Small intestine (tissue), 16 donors: ENCODE measurements around the gene KCNAB2. TPM values are rescaled to one million over a fixed set of nuclear protein-coding genes. Genes with fewer than 3 reads are reported as not detected.

Experiments
- DNase-seq, 2 donors: peaks; one replicate each; pipeline versions ENCODE4 v3.0.0 to v3.0.0-alpha.2; 2013
- FAIRE-seq: peaks from 2 replicates; lab custom pipeline; 2012; peaks lifted over from hg19 to GRCh38; lab: Jason Lieb, UNC
- H3K27ac ChIP-seq, 3 donors: one replicate each; pipeline ENCODE4 v1.5.1; 2013; ENCODE audit warnings: low read length in 2 of 3, mild to moderate bottlenecking in 2 of 3, control low read depth in 1 of 3, inconsistent platforms in 1 of 3, low read depth in 1 of 3, moderate library complexity in 1 of 3
- H3K27me3 ChIP-seq, 3 donors: one replicate each; pipeline ENCODE4 v1.6.1; 2013; ENCODE audit warnings: low read length in 3 of 3, inconsistent platforms in 1 of 3; ENCODE audit not compliant: control insufficient read depth in 3 of 3, insufficient read depth in 3 of 3
- H3K36me3 ChIP-seq, 3 donors: one replicate each; pipeline ENCODE4 v1.6.1; 2013; ENCODE audit warnings: low read length in 3 of 3, inconsistent platforms in 1 of 3, low read depth in 1 of 3, mild to moderate bottlenecking in 1 of 3, moderate library complexity in 1 of 3; ENCODE audit not compliant: control insufficient read depth in 3 of 3, insufficient read depth in 2 of 3
- H3K4me1 ChIP-seq, 3 donors: one replicate each; pipeline ENCODE4 v1.6.1; 2013; ENCODE audit warnings: low read length in 2 of 3, inconsistent platforms in 1 of 3, low read depth in 1 of 3, mild to moderate bottlenecking in 1 of 3, moderate library complexity in 1 of 3; ENCODE audit not compliant: control insufficient read depth in 3 of 3, insufficient read depth in 2 of 3
- H3K4me3 ChIP-seq, 3 donors: one replicate each; pipeline ENCODE4 v1.5.1; 2013; ENCODE audit warnings: low read length in 3 of 3, control low read depth in 1 of 3, inconsistent platforms in 1 of 3, low read depth in 1 of 3, mild to moderate bottlenecking in 1 of 3, moderate library complexity in 1 of 3
- H3K9me3 ChIP-seq, 2 donors: one replicate each; pipeline ENCODE4 v1.6.1; 2013; ENCODE audit warnings: low read depth in 1 of 2, low read length in 1 of 2; ENCODE audit not compliant: control insufficient read depth in 2 of 2, insufficient read depth in 1 of 2
- WGBS, 3 donors: extraction: QIAGEN DNeasy Blood & Tissue Kit; methylation state at CpG; one replicate each; pipeline ENCODE4 v1.1.7; 2013; 5-methylcytosine and 5-hydroxymethylcytosine counted together
- long read RNA-seq, 10 donors: transcript quantifications; one replicate each; lab custom pipeline, GENCODE V29; 2026
- polyA plus RNA-seq, 4 donors: library from polyadenylated mRNA; stranded (reverse) in 3 of 4; unstranded in 1 of 4; fragments of 200-250 nt in 3 of 4; fragments of 120-200 nt in 1 of 4; gene quantifications; one replicate each; pipeline versions ENCODE4 v1.2.1 to v1.2.3, GENCODE V29; 2013
- donor health status: healthy with polysubstance abuse.
- donor health status: control.
- donor health status: control.
- donor health status: Bipolar disorder and iron deficiency.
- donor health status: healthy.

KCNAB2 gene
- polyA plus RNA-seq, result 10 to 100 TPM in 1 of 4 donors, 1 to 10 TPM in 3; 1.1 to 35.7 (median 5.3) TPM
- long read RNA-seq, donor 1, result 0 reads
- long read RNA-seq, donor 2, result 0 reads
- long read RNA-seq, donor 3, full-length matches to known transcripts, result 4 of 4 reads
- long read RNA-seq, donor 3, partial matches to known transcripts, result 0 of 4 reads
- long read RNA-seq, donor 3, other reads (novel, unspliced or antisense), result 0 of 4 reads
- long read RNA-seq, donor 4, result 0 reads
- long read RNA-seq, donor 5, partial matches to known transcripts, result 5 of 5 reads
- long read RNA-seq, donor 5, other reads (novel, unspliced or antisense), result 0 of 5 reads
- long read RNA-seq, donor 6, full-length matches to known transcripts, result 6 of 6 reads
- long read RNA-seq, donor 6, partial matches to known transcripts, result 0 of 6 reads
- long read RNA-seq, donor 6, other reads (novel, unspliced or antisense), result 0 of 6 reads
- long read RNA-seq, donor 7, result 0 reads
- long read RNA-seq, donor 8, result 0 reads
- long read RNA-seq, donor 9, full-length matches to known transcripts, result 1 of 1 reads
- long read RNA-seq, donor 9, partial matches to known transcripts, result 0 of 1 reads
- long read RNA-seq, donor 9, other reads (novel, unspliced or antisense), result 0 of 1 reads
- long read RNA-seq, donor 10, full-length matches to known transcripts, result 1 of 1 reads
- long read RNA-seq, donor 10, partial matches to known transcripts, result 0 of 1 reads
- long read RNA-seq, donor 10, other reads (novel, unspliced or antisense), result 0 of 1 reads

GRCh38 chr1:6045561-6045960 is at the start of gene KCNAB2:
KCNAB2 (plus strand) TSS chr1:6045888; CDS start chr1:6051537, 5,649 bp downstream.
- Histone ChIP-seq H3K27me3 (no peaks in the 10 kb centered on the region), H3K9me3 (peaks cover 0 to 2% of the 10 kb centered on the region in 2 donors), H3K36me3 (peaks cover 0 to 24% (median 0%) of the 10 kb centered on the region in 3 donors), H3K4me3 (no peak within 1 kb of the TSS), H3K4me1 (peaks cover 0 to 12% (median 2%) of the 10 kb centered on the region in 3 donors), H3K27ac (peak within 1 kb of the TSS in 1 of 3 donors; percentile 42)
- FAIRE-seq (no peak), DNase-seq (peak; percentile 47 to 88)
- 25 to 60% (median 40%) methylated on average over 15 of the region's 15 CpGs for WGBS, 3 donors

GRCh38 chr1:5996641-5997270 is 48.9 kb upstream of the KCNAB2 start:
- 86 to 90% (median 88%) methylated on average over 16 of the region's 16 CpGs for WGBS, 3 donors
- H3K27me3 ChIP-seq, result peaks cover 0 to 15% (median 0%) of the 10 kb centered on the region in 3 donors
- DNase-seq (no peak), FAIRE-seq (no peak)
- no peaks in the 10 kb centered on the region for H3K36me3 ChIP-seq
- no peak overlapping the region for H3K27ac ChIP-seq
- no peak overlapping the region for H3K4me3 ChIP-seq
- H3K9me3 ChIP-seq, result no peaks in the 10 kb centered on the region
- H3K4me1 ChIP-seq, result peaks cover 0 to 7% (median 4%) of the 10 kb centered on the region in 3 donors

- H3K4me1 ChIP-seq, result peaks cover 0 to 7% (median 4%) of the 10 kb centered on the region in 3 donors
- H3K27me3 ChIP-seq, result peaks cover 0 to 15% (median 0%) of the 10 kb centered on the region in 3 donors
- no peak for DNase-seq
- no peak for FAIRE-seq
- WGBS, 3 donors, result 38 to 76% (median 58%) methylated on average over 5 of the region's 5 CpGs
- no peak overlapping the region for H3K27ac ChIP-seq
- H3K4me3 ChIP-seq, result no peak overlapping the region
- H3K36me3 ChIP-seq, result no peaks in the 10 kb centered on the region
- no peaks in the 10 kb centered on the region for H3K9me3 ChIP-seq
Measured at GRCh38 chr1:5997316-5997715, 48.4 kb upstream of the KCNAB2 start.

GRCh38 chr1:5998051-5998905 is 47.4 kb upstream of the KCNAB2 start:
- no peaks in the 10 kb centered on the region for H3K36me3 ChIP-seq
- H3K9me3 ChIP-seq, result no peaks in the 10 kb centered on the region
- H3K4me3 ChIP-seq, result no peak overlapping the region
- FAIRE-seq (no peak), DNase-seq (no peak)
- peaks cover 0 to 13% (median 0%) of the 10 kb centered on the region in 3 donors for H3K27me3 ChIP-seq
- WGBS, 3 donors, result 90 to 92% (median 91%) methylated on average over 12 of the region's 12 CpGs
- H3K4me1 ChIP-seq, result peaks cover 0 to 5% (median 2%) of the 10 kb centered on the region in 3 donors
- H3K27ac ChIP-seq, result no peak overlapping the region

GRCh38 chr1:5998906-5999301 is 46.8 kb upstream of the KCNAB2 start:
- H3K27me3 ChIP-seq, result peaks cover 0 to 8% (median 0%) of the 10 kb centered on the region in 3 donors
- peaks cover 0 to 2% (median 0%) of the 10 kb centered on the region in 3 donors for H3K4me1 ChIP-seq
- H3K36me3 ChIP-seq, result no peaks in the 10 kb centered on the region
- H3K27ac ChIP-seq, result no peak overlapping the region
- FAIRE-seq (no peak), DNase-seq (no peak)
- no peaks in the 10 kb centered on the region for H3K9me3 ChIP-seq
- WGBS, 3 donors, result 79 to 87% (median 82%) methylated on average over 19 of the region's 19 CpGs
- H3K4me3 ChIP-seq, result no peak overlapping the region

GRCh38 chr1:5999711-6000443 is 45.8 kb upstream of the KCNAB2 start:
- H3K27me3 ChIP-seq, result peaks cover 0 to 3% (median 0%) of the 10 kb centered on the region in 3 donors
- no peak overlapping the region for H3K4me3 ChIP-seq
- no peaks in the 10 kb centered on the region for H3K36me3 ChIP-seq
- no peaks in the 10 kb centered on the region for H3K4me1 ChIP-seq
- WGBS, 3 donors, result 89 to 92% (median 90%) methylated on average over 28 of the region's 28 CpGs
- H3K9me3 ChIP-seq, result no peaks in the 10 kb centered on the region
- no peak overlapping the region for H3K27ac ChIP-seq
- DNase-seq (no peak), FAIRE-seq (no peak)

- Histone ChIP-seq H3K27me3 (peaks cover 0 to 3% (median 0%) of the 10 kb centered on the region in 3 donors), H3K9me3 (no peaks in the 10 kb centered on the region), H3K4me3 (no peak overlapping the region), H3K27ac (no peak overlapping the region), H3K36me3 (no peaks in the 10 kb centered on the region), H3K4me1 (no peaks in the 10 kb centered on the region)
- no peak for DNase-seq
- 89 to 92% (median 90%) methylated on average over 17 of the region's 17 CpGs for WGBS, 3 donors
- FAIRE-seq, result no peak
Measured at GRCh38 chr1:6000444-6001288, 45.0 kb upstream of the KCNAB2 start.
